ENCODE data around the gene NUDT17.

- TF ChIP-seq EZH2 (IDR thresholded peaks at IDR 0.05; ENCODE audit: insufficient read depth, poor library complexity, severe bottlenecking): no peak
- no peak for TF ChIP-seq EZH2phosphoT487 (IDR thresholded peaks at IDR 0.05; ENCODE audit: insufficient read depth, low read depth)
Observed at GRCh38 chr1:145886390-145886789, 41.0 kb downstream of the NUDT17 start.
